ENCODE measurements around the gene CDH23. TPM values are rescaled to one million over a fixed set of nuclear protein-coding genes. Genes with fewer than 3 reads are reported as not detected.

Gene CDH23
- total RNA-seq, 1 experiment from 2014 or later, result 0.02 TPM

- H3K27me3 Mint-ChIP-seq (ENCODE audit: insufficient read depth, unreplicated experiment), result peaks cover 14% of the 10 kb centered on the region
- H3K4me3 Mint-ChIP-seq (ENCODE audit: unreplicated experiment), result no peak overlapping the region
- H3K9me3 Mint-ChIP-seq (ENCODE audit: unreplicated experiment), result no peaks in the 10 kb centered on the region
- intact Hi-C loops (cut with micrococcal nuclease), result no loop called here
- no TSS peak for BruUV-seq (replicated peaks)
- no peak for TF ChIP-seq CTCF (IDR thresholded peaks at IDR 0.05; ENCODE audit: unreplicated experiment)
- DNase-seq (ENCODE audit: unreplicated experiment), result no peak
- CTCF ChIA-PET, result interaction anchor here (7.0 kb wide), 1 partner anchor 15 kb away, joined by 31 read pairs; no protein-coding TSS in a partner anchor
- POLR2A ChIA-PET, result no interaction called here
- H3K4me1 Mint-ChIP-seq (ENCODE audit: insufficient read depth, unreplicated experiment), result no peaks in the 10 kb centered on the region
- H3K36me3 Mint-ChIP-seq (ENCODE audit: insufficient read depth, unreplicated experiment), result no peaks in the 10 kb centered on the region
- H3K27ac Mint-ChIP-seq (ENCODE audit: low read depth, unreplicated experiment), result no peak overlapping the region
These were observed 187.7 kb downstream of the CDH23 start for GRCh38 chr10:71584461-71584860.

- no peak overlapping the region for H3K4me3 Mint-ChIP-seq (ENCODE audit: unreplicated experiment)
- H3K27ac Mint-ChIP-seq (ENCODE audit: low read depth, unreplicated experiment), result no peak overlapping the region
- DNase-seq (ENCODE audit: unreplicated experiment), result no peak
- BruUV-seq (replicated peaks), result no TSS peak
- H3K36me3 Mint-ChIP-seq (ENCODE audit: insufficient read depth, unreplicated experiment), result no peaks in the 10 kb centered on the region
- no peaks in the 10 kb centered on the region for H3K4me1 Mint-ChIP-seq (ENCODE audit: insufficient read depth, unreplicated experiment)
- TF ChIP-seq CTCF (IDR thresholded peaks at IDR 0.05; ENCODE audit: unreplicated experiment), result no peak
- H3K9me3 Mint-ChIP-seq (ENCODE audit: unreplicated experiment), result no peaks in the 10 kb centered on the region
- intact Hi-C loops (cut with micrococcal nuclease), result no loop called here
- peaks cover 12% of the 10 kb centered on the region for H3K27me3 Mint-ChIP-seq (ENCODE audit: insufficient read depth, unreplicated experiment)
- POLR2A ChIA-PET, result no interaction called here
- CTCF ChIA-PET, result interaction anchor here (0.5 to 7.0 kb wide), 2 partner anchors 15 to 179 kb away, joined by 4 to 31 read pairs; no protein-coding TSS in a partner anchor
These were observed 188.3 kb downstream of the CDH23 start for GRCh38 chr10:71584902-71585563.

GRCh38 chr10:71585564-71586290 lies 189.0 kb downstream of the CDH23 start:
- TF ChIP-seq CTCF (IDR thresholded peaks at IDR 0.05; ENCODE audit: unreplicated experiment), result no peak
- H3K36me3 Mint-ChIP-seq (ENCODE audit: insufficient read depth, unreplicated experiment), result no peaks in the 10 kb centered on the region
- no peak overlapping the region for H3K4me3 Mint-ChIP-seq (ENCODE audit: unreplicated experiment)
- no peaks in the 10 kb centered on the region for H3K4me1 Mint-ChIP-seq (ENCODE audit: insufficient read depth, unreplicated experiment)
- POLR2A ChIA-PET, result no interaction called here
- intact Hi-C loops (cut with micrococcal nuclease), result no loop called here
- H3K27me3 Mint-ChIP-seq (ENCODE audit: insufficient read depth, unreplicated experiment), result peaks cover 12% of the 10 kb centered on the region
- DNase-seq (ENCODE audit: unreplicated experiment), result no peak
- CTCF ChIA-PET, result interaction anchor here (2.3 kb wide), 1 partner anchor 15 kb away, joined by 9 read pairs; no protein-coding TSS in a partner anchor
- H3K9me3 Mint-ChIP-seq (ENCODE audit: unreplicated experiment), result no peaks in the 10 kb centered on the region
- no TSS peak for BruUV-seq (replicated peaks)
- H3K27ac Mint-ChIP-seq (ENCODE audit: low read depth, unreplicated experiment), result no peak overlapping the region

- H3K4me1 Mint-ChIP-seq (ENCODE audit: insufficient read depth, unreplicated experiment), result no peaks in the 10 kb centered on the region
- H3K27me3 Mint-ChIP-seq (ENCODE audit: insufficient read depth, unreplicated experiment), result peaks cover 33% of the 10 kb centered on the region
- no TSS peak for BruUV-seq (replicated peaks)
- CTCF ChIA-PET, result interaction anchor here (1.6 to 2.3 kb wide), 2 partner anchors 18 to 269 kb away, joined by 4 to 9 read pairs; partner anchors contain the start of gene SLC29A3
- H3K4me3 Mint-ChIP-seq (ENCODE audit: unreplicated experiment), result no peak overlapping the region
- intact Hi-C loops (cut with micrococcal nuclease), result no loop called here
- no peak for DNase-seq (ENCODE audit: unreplicated experiment)
- POLR2A ChIA-PET, result no interaction called here
- H3K36me3 Mint-ChIP-seq (ENCODE audit: insufficient read depth, unreplicated experiment), result no peaks in the 10 kb centered on the region
- TF ChIP-seq CTCF (IDR thresholded peaks at IDR 0.05; ENCODE audit: unreplicated experiment), result no peak
- no peaks in the 10 kb centered on the region for H3K9me3 Mint-ChIP-seq (ENCODE audit: unreplicated experiment)
- H3K27ac Mint-ChIP-seq (ENCODE audit: low read depth, unreplicated experiment), result no peak overlapping the region
These were observed 191.3 kb downstream of the CDH23 start for GRCh38 chr10:71587941-71588573.
